Measurements from ENCODE around the gene YEATS2. TPM values are rescaled to one million over a fixed set of nuclear protein-coding genes. Genes with fewer than 3 reads are reported as not detected.

The YEATS2 gene
- total RNA-seq, 1 experiment from 2014 or later, result 38.6 TPM

GRCh38 chr3:183857863-183858262, 160.3 kb downstream of the YEATS2 start:
- H3K4me1 ChIP-seq (ENCODE audit: control insufficient read depth in 1 of 2, insufficient read depth in 2 of 2, low read length in 2 of 2), result no peaks in the 10 kb centered on the region
- CTCF ChIA-PET, result no interaction called here
- no peaks in the 10 kb centered on the region for H3K27me3 ChIP-seq (ENCODE audit: insufficient read depth, low read length)
- no peaks in the 10 kb centered on the region for H3K9me2 ChIP-seq (ENCODE audit: insufficient read depth)
- H2AFZ ChIP-seq (ENCODE audit: low read depth, low read length, poor library complexity, severe bottlenecking), result no peak overlapping the region
- peaks cover 31 to 32% of the 10 kb centered on the region in 2 experiments; a peak in 3 of 4 replicates for H3K36me3 ChIP-seq (ENCODE audit: control insufficient read depth in 1 of 2, insufficient read depth in 2 of 2, low read length in 2 of 2)
- BruUV-seq (replicated peaks), result no TSS peak
- POLR2A ChIA-PET, result no interaction called here
- H4K20me1 ChIP-seq (ENCODE audit: insufficient read depth), result no peaks in the 10 kb centered on the region
- ATAC-seq, result no peak
- no peaks in the 10 kb centered on the region for H3K9me3 ChIP-seq (ENCODE audit: control insufficient read depth in 1 of 2, insufficient read depth in 1 of 2, low read depth in 1 of 2, low read length in 2 of 2)
- no peak for DNase-seq (ENCODE audit: low read depth, low spot score)
- no peaks in the 10 kb centered on the region; the same call in 1 of the 2 replicates for H3K79me2 ChIP-seq (ENCODE audit: insufficient read depth, low read length)
- no peak overlapping the region for H3K27ac ChIP-seq (ENCODE audit: low read depth, low read length)
- no peak overlapping the region for H3K4me2 ChIP-seq (ENCODE audit: low read length)
- H3K4me3 ChIP-seq (replicated peaks in 1 of 2; ENCODE audit: low read depth in 1 of 2, low read length in 2 of 2), result no peak overlapping the region
- RAD21 ChIA-PET (ENCODE audit: low non-redundant PET in 1 of 2, low total read pairs in 2 of 2, uncharacterized antibody in 2 of 2, unreplicated experiment in 2 of 2), result no interaction called here
- H3K9ac ChIP-seq (ENCODE audit: low read length), result no peak overlapping the region
- TF ChIP-seq FOSL1 (IDR thresholded peaks at IDR 0.05; ENCODE audit: low read depth), result no peak
- no peak for TF ChIP-seq ZBTB33 (IDR thresholded peaks at IDR 0.05; ENCODE audit: extremely low read depth, insufficient replicate concordance, low read length)
- no peak for TF ChIP-seq ZFX (IDR thresholded peaks at IDR 0.05)
- intact Hi-C loops (cut with micrococcal nuclease), result no loop called here

Other genes starting within 250 kb of the YEATS2 start
- gene KLHL6, start 142.1 kb upstream of the YEATS2 start, total RNA-seq (2021; ENCODE audit: unreplicated experiment), result 0.15 TPM
- 21.0 TPM for gene KLHL24, start 62.2 kb upstream of the YEATS2 start, total RNA-seq (2021; ENCODE audit: unreplicated experiment)
- 5.3 TPM for gene MAP6D1, start 127.8 kb downstream of the YEATS2 start, total RNA-seq (2021; ENCODE audit: unreplicated experiment)
- gene PARL, start 187.1 kb downstream of the YEATS2 start, total RNA-seq (2021; ENCODE audit: unreplicated experiment), result 69.7 TPM

Measured in HCT116 (cell line).